Esophagus muscularis mucosa (tissue), 4 donors: ENCODE results near the gene SLC25A30.

Experiments used
- CTCF ChIP-seq, 3 experiments: fragments of 200-600 bp in 2 of 3; fragments of 450-650 bp in 1 of 3; sonication (generic) in 2 of 3; IDR thresholded peaks; one replicate each; pipeline ENCODE4 v1.5.1; 2017 to 2019; ENCODE audit warnings: antibody characterized with exemption in 3 of 3, mild to moderate bottlenecking in 2 of 3, moderate library complexity in 1 of 3
- EP300 ChIP-seq: sonication (generic); formaldehyde crosslinking; IDR thresholded peaks from one replicate; pipeline ENCODE4 v1.6.1; 2017; ENCODE audit warnings: antibody characterized with exemption
- POLR2A ChIP-seq: fragments of 450-650 bp; IDR thresholded peaks from one replicate; pipeline ENCODE4 v1.6.1; 2017; ENCODE audit warnings: antibody characterized with exemption, moderate library complexity, mild to moderate bottlenecking, low read depth
- POLR2AphosphoS5 ChIP-seq, 2 donors: sonication (generic); formaldehyde crosslinking; IDR thresholded peaks; one replicate each; pipeline ENCODE4 v1.6.1; 2017; ENCODE audit warnings: antibody characterized with exemption in 2 of 2

GRCh38 chr13:45373162-45373547 is 45.0 kb downstream of the SLC25A30 start:
- TF ChIP-seq CTCF (IDR thresholded peaks at IDR 0.05), result no peak
- TF ChIP-seq POLR2A, result no peak
- no peak for TF ChIP-seq POLR2AphosphoS5 (IDR thresholded peaks at IDR 0.05)
- no peak for TF ChIP-seq EP300
